Activated effector memory CD4-positive, alpha-beta T cell treated with Interleukin-2 at 50 U/mL for 16 hours (primary cell): ENCODE measurements around the gene COPZ2.

Source experiments
- DNase-seq: peaks from one replicate; pipeline ENCODE4 v3.0.0-alpha.2; 2020

COPZ2 gene

GRCh38 chr17:47982645-47983390, 54.8 kb downstream of the COPZ2 start:
- DNase-seq, result no peak

- DNase-seq, result no peak
These were observed 55.4 kb downstream of the COPZ2 start for GRCh38 chr17:47982091-47982617.

DNA sequence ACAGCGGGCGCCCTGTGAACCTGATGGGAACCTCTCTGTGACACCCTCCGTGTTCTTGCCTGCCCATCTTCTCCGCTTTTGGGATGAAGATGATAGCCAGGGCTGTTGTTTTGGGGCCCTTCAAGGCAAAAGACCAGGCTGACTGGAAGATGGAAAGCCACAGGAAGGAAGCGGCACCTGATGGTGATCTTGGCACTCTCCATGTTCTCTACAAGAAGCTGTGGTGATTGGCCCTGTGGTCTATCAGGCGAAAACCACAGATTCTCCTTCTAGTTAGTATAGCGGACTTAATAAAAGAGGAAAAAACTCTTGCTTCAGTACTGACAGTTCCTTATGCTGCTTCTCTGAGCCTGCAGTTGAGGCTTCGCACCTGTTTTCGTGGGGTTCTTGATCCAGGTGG, 56.1 kb downstream of the COPZ2 start:
- no peak for DNase-seq

GRCh38 chr17:47980541-47980940, 57.1 kb downstream of the COPZ2 start:
- no peak for DNase-seq

GRCh38 chr17:47978324-47978723, 59.3 kb downstream of the COPZ2 start:
- DNase-seq, result peak; percentile 15
